GM21619 (cell line): ENCODE measurements around the gene RELCH.
A peak's percentile ranks its signal among the peaks of the same experiment; 100 is the strongest.

Experiments used
- ATAC-seq: cut with Tn5 transposase; IDR thresholded peaks from one replicate; pipeline ENCODE4 v1.9.1; 2021; ENCODE audit not compliant: unreplicated experiment

Gene RELCH

GRCh38 chr18:62189208-62189607 lies 2.2 kb downstream of the RELCH start:
- no peak for ATAC-seq

- ATAC-seq: no peak
Observed at GRCh38 chr18:62196079-62196478, 9.0 kb downstream of the RELCH start.

GRCh38 chr18:62196980-62197379 lies 9.9 kb downstream of the RELCH start:
- ATAC-seq: no peak

- no peak for ATAC-seq
Observed at GRCh38 chr18:62198259-62198658, 11.2 kb downstream of the RELCH start.

GRCh38 chr18:62199629-62200028 lies 12.6 kb downstream of the RELCH start:
- no peak for ATAC-seq

GRCh38 chr18:62200121-62200914 lies 13.3 kb downstream of the RELCH start:
- no peak for ATAC-seq

GRCh38 chr18:62201870-62202269 lies 14.8 kb downstream of the RELCH start:
- ATAC-seq: no peak

GRCh38 chr18:62205824-62206223 lies 18.8 kb downstream of the RELCH start:
- no peak for ATAC-seq

- no peak for ATAC-seq
Observed at GRCh38 chr18:62206593-62206992, 19.5 kb downstream of the RELCH start.

- no peak for ATAC-seq
Observed at GRCh38 chr18:62209046-62209445, 22.0 kb downstream of the RELCH start.

GRCh38 chr18:62210138-62210537 lies 23.1 kb downstream of the RELCH start:
- no peak for ATAC-seq

- ATAC-seq: no peak
Observed at GRCh38 chr18:62211325-62211828, 24.3 kb downstream of the RELCH start.

- no peak for ATAC-seq
Observed at GRCh38 chr18:62214790-62215189, 27.7 kb downstream of the RELCH start.

- ATAC-seq: no peak
Observed at GRCh38 chr18:62224229-62224628, 37.2 kb downstream of the RELCH start.

GRCh38 chr18:62226047-62226446 lies 39.0 kb downstream of the RELCH start:
- no peak for ATAC-seq

- ATAC-seq: no peak
Observed at GRCh38 chr18:62236252-62236651, 49.2 kb downstream of the RELCH start.

GRCh38 chr18:62239475-62239874 lies 52.4 kb downstream of the RELCH start:
- no peak for ATAC-seq

- no peak for ATAC-seq
Observed at GRCh38 chr18:62242955-62243354, 55.9 kb downstream of the RELCH start.

GRCh38 chr18:62245177-62245576 lies 58.1 kb downstream of the RELCH start:
- no peak for ATAC-seq

GRCh38 chr18:62245699-62246098 lies 58.6 kb downstream of the RELCH start:
- no peak for ATAC-seq

GRCh38 chr18:62248313-62248712 lies 61.3 kb downstream of the RELCH start:
- ATAC-seq: no peak

GRCh38 chr18:62249478-62250097 lies 62.5 kb downstream of the RELCH start:
- ATAC-seq: peak; percentile 64
